NCI-H2107 (cell line): ENCODE results near the gene DSCAM.
"Not testable (repeated sequence)": the region's sequence is repeated elsewhere in the genome, so short reads cannot be mapped to it uniquely, and the experiment has no call there.

ENCODE experiments used
- DNase-seq: peaks from one replicate; lab custom pipeline; 2025; lab: John Stamatoyannopoulos, UW

Gene DSCAM

DNA sequence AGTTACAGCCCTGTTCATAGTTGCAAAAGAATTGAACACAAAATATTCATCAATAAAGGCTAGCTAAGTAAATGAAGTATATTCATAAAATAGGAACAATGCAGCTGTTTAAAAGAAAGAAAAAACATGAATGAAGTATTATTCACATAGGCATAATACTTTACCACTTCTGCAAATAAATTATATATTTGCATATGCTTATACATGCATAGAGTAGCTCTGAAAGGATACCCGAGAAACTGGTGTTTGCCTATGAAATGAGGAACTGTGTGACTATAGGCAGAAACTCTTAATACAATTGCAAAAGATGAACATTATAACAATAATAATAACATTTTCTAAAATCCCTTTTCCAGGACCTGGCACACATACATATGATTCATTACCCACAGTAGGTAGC is 385.9 kb downstream of the DSCAM start:
- no peak for DNase-seq

- DNase-seq, result no peak
Measured at GRCh38 chr21:40457741-40458140, 389.2 kb downstream of the DSCAM start.

- DNase-seq, result no peak
Measured at GRCh38 chr21:40454057-40454456, 392.9 kb downstream of the DSCAM start.

GRCh38 chr21:40453183-40453582 is 393.8 kb downstream of the DSCAM start:
- no peak for DNase-seq

- DNase-seq, result no peak
Measured at GRCh38 chr21:40452548-40452947, 394.4 kb downstream of the DSCAM start.

DNA sequence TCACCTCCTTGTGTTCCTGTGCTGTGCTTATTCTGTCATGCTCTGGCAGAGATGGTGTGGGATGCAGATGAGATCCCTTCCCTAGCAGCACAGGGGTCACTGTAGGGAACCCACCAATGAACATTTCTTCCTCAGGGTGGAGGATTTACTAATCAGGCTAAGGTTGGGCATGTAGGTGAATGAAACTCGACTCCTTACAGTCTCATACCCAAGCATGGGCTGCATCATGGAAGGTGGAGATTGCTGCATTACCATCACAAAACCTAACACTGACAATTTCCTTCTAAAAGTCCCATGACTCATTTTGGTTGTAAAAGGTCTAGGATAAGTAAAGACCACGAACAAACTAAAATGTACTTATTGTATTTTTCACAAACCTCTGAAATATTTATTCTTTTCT is 399.9 kb downstream of the DSCAM start:
- DNase-seq, result no peak

DNA sequence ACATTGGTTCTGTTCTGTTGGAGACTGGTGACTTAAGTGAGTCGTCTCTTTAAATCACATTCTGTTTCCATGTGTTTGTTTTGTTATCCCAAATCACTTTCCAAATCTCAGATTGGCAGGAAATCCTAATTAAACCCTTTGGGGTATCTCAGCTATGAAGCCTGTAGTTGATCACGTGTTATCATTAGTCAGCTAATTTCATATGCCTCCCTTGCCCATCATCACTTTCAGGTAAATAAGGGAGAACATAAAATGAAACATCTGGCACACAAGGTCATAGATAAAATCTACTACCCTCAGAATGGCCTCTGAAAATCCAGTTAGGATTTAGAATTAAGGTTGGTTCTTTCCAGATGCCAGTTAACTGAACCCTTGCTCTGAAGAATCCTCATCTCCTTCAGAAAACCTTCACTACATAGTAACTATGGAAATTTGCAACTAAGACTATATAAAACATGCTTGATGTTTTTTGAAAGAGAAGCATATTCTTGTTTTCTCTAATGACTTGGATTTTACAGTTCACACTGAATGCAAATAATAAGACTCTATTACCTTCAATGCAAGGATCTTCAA is 401.5 kb downstream of the DSCAM start:
- DNase-seq, result no peak

- not testable (repeated sequence) for DNase-seq
Measured at GRCh38 chr21:40439581-40439980, 407.4 kb downstream of the DSCAM start.

- no peak for DNase-seq
Measured at GRCh38 chr21:40438616-40439015, 408.3 kb downstream of the DSCAM start.

GRCh38 chr21:40436261-40436660 is 410.7 kb downstream of the DSCAM start:
- no peak for DNase-seq

DNA sequence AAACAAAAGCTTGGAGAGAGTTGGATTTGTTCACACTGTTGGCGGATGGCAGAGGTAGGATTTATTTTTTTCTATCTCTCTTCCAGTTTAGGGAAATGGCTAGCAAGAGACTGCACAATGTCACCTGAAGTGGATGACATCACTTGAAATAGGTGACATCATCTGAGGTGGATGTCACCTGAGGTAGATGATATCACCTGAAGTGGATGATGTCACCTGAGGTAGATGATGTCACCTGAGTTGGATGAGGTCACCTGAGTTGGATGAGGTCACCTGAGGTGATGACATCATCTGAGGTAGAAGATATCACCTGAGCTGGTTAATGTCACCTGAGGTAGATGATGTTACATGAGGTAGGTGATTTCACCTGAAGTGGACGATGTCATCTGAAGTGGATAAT is 413.4 kb downstream of the DSCAM start:
- DNase-seq, result peak; percentile 54

GRCh38 chr21:40425981-40426380 is 421.0 kb downstream of the DSCAM start:
- DNase-seq, result no peak

GRCh38 chr21:40422896-40423635 is 423.9 kb downstream of the DSCAM start:
- DNase-seq, result no peak

DNA sequence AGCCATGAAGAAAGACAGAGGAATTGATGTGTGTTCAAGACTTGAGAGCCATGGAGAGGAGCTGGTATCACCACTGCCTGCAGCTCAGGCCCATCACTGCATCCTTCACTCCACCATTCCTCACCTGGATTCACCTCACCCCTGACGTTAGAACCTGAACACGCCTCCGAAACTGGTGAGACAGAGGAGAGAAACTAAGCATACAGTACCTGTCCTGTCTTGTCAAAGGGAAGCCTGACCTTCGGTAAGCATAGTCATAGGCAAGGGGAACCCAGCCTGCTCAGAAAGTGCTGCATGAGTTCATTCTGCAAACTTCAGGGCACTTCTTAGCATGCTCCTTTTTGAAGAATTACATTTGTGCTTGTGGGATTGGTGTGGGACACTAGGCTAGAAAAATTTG is 425.8 kb downstream of the DSCAM start:
- DNase-seq, result no peak

GRCh38 chr21:40416572-40416971 is 430.4 kb downstream of the DSCAM start:
- DNase-seq, result no peak

DNA sequence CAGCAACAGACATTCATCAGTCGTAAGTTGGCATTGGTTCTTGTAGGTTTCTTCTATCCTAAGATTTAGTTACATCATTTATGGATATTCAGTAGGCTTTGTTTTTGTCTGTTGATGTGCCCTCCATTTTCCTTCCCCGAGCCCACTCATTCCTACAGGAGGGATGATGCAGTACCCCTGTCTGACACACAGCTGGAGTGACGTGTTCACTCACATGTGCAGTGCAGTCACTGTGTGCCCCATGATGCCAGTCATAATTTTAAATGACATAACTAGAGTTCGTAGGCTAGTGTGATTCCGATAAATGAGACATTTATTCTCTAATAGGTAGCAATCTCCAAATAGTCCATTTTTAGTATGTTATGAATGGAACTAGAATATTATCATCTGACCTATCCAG is 438.4 kb downstream of the DSCAM start:
- DNase-seq, result no peak

DNA sequence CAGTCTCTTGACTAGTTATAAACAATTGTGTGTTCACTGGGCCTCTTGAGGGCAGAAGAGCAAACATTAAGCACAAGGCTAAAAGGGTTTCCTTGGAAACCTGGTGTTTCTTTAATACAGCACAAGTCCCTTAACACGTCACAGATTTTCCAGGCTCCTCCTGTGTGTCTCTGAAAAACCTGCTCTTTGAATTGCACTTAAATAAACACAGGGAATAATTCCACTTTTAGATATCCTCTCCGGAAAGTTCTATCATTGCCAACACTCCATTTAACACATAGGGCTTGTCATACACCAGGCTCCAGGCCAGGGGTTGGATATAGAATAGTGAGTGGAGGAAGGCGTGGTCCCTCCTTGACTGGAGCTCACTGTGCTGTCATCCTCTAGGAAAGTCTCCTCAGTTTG is 442.6 kb downstream of the DSCAM start:
- DNase-seq, result no peak

- DNase-seq, result no peak
Measured at GRCh38 chr21:40402884-40403582, 443.9 kb downstream of the DSCAM start.

GRCh38 chr21:40395732-40396131 is 451.2 kb downstream of the DSCAM start:
- DNase-seq, result no peak

DNA sequence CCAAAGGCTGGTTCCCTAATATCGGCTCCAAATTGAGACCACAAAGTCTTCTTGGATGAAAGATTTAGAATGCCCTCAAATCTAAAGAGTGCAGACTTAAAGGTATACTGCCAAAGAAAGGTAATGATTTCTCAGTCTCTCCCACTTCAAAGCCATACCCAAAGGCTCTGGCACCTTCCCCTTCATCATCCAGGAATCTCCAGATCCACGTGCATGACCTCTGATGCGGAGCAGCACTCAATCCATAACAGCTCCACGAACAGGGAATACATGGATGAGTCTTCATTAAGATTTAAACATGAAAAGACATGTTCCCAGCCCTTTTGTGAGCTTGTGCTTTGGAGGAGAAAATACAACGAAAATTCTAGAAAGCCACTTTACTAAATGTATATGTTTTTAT is 453.9 kb downstream of the DSCAM start:
- DNase-seq, result no peak

DNA sequence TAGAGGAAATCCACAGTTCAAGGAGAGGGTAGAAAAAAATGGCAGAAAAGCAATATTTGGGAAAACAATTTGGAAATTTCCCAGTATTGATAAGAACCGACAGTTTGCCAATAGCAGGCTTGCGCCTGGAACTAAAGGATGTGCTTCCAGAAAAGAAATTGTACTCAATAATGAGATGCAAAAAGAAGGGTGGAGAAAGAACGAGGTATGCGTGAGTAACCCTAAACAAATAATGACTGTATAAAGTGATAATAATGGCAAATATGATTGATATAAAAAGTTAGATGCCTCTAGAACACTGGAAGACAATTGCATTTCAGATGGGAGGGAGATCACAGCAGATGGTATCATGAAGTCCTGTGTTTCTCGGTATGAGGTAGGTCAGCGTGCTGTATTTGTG is 458.9 kb downstream of the DSCAM start:
- no peak for DNase-seq

- DNase-seq, result no peak
Measured at GRCh38 chr21:40386981-40387747, 459.8 kb downstream of the DSCAM start.
